BJ (cell line): ENCODE measurements around the gene AK5. TPM values are rescaled to one million over a fixed set of nuclear protein-coding genes. Genes with fewer than 3 reads are reported as not detected.
A peak's percentile ranks its signal among the peaks of the same experiment; 100 is the strongest.

Source experiments
- CTCF ChIA-PET: fragments of 350-600 bp; formaldehyde crosslinking; extraction: SDS; loops from one replicate; lab custom pipeline; 2021; ENCODE audit warnings: antibody characterized with exemption, inconsistent platforms; lab: Yijun Ruan, JAX
- POLR2A ChIA-PET: fragments of 300-600 bp; sonication (Branson Sonifier 250); formaldehyde crosslinking; extraction: SDS; loops from one replicate; lab custom pipeline; 2021; ENCODE audit warnings: antibody characterized with exemption; lab: Charles Lee
- DNase-seq: peaks from one replicate; pipeline ENCODE4 v3.0.0-alpha.2; 2011; ENCODE audit warnings: low read depth
- H3K27me3 ChIP-seq: 2 replicates; pipeline ENCODE4 v1.6.0; 2011; ENCODE audit warnings: low read length; ENCODE audit not compliant: control insufficient read depth, insufficient read depth
- H3K36me3 ChIP-seq: 2 replicates; pipeline ENCODE4 v1.5.1; 2011; ENCODE audit warnings: low read length; ENCODE audit not compliant: control insufficient read depth, insufficient read depth
- H3K4me3 ChIP-seq: 2 replicates; pipeline ENCODE4 v1.5.1; 2011; ENCODE audit warnings: low read depth, mild to moderate bottlenecking, control low read depth, low read length
- polyA plus RNA-seq: library from polyadenylated mRNA; depleted of rRNA; stranded (reverse); fragments of >200 nt; gene quantifications from 2 replicates; pipeline ENCODE4 v1.2.3, GENCODE V29; 2011
- TF ChIP-seq, protein P1 (sequence below): IDR thresholded peaks from 2 replicates; pipeline ENCODE4 v1.5.1; 2011; ENCODE audit warnings: low read depth, mild to moderate bottlenecking, control low read depth, inconsistent platforms, low read length, moderate library complexity; ENCODE audit not compliant: insufficient read depth

Gene AK5
- polyA plus RNA-seq, 1 experiment: 7.8 TPM

DNA sequence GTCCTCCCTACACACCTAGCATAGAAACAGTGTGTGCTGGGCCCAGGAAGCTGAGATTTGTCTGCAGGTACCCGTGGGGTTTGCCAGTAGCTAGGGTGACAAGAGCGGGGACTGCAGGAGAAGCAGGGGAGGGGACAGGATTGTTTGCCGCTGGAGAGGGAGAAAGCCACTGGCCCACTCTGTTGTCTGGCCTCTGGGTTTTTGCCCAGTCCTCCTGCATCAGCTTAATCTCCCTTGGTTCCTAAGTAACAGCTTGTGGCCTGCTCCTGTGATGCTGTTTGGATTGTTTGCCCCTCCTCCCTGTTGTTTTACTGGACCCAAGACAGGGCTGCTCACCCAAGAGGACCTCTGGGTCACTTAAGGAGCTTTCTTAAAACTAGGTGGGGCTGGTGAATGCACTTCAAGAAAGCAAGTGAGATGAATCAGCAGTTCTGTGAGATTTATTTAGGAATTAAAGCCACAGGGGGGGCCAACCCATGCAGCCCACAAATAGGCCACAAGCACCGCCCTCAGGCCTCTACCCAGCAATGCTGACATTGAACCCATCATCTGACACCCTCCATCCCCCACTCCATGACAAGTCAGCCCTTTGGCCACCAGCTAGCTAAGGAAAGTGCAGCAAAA is 257.8 kb downstream of the AK5 start:
- TF ChIP-seq, protein P1, sequence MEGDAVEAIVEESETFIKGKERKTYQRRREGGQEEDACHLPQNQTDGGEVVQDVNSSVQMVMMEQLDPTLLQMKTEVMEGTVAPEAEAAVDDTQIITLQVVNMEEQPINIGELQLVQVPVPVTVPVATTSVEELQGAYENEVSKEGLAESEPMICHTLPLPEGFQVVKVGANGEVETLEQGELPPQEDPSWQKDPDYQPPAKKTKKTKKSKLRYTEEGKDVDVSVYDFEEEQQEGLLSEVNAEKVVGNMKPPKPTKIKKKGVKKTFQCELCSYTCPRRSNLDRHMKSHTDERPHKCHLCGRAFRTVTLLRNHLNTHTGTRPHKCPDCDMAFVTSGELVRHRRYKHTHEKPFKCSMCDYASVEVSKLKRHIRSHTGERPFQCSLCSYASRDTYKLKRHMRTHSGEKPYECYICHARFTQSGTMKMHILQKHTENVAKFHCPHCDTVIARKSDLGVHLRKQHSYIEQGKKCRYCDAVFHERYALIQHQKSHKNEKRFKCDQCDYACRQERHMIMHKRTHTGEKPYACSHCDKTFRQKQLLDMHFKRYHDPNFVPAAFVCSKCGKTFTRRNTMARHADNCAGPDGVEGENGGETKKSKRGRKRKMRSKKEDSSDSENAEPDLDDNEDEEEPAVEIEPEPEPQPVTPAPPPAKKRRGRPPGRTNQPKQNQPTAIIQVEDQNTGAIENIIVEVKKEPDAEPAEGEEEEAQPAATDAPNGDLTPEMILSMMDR: 0 out of 2 replicates have a peak, but pooled peaks have one; percentile 7
- ChIA-PET POLR2A (interaction anchor here (0.7 kb wide), 1 partner anchor 515 kb away, joined by 10 read pairs; no protein-coding TSS in a partner anchor), CTCF (interaction anchor here (1.2 to 2.0 kb wide), 4 partner anchors 25 to 396 kb away, joined by 3 to 7 read pairs (median 4); partner anchors contain the start of gene ZZZ3)
- Histone ChIP-seq H3K4me3 (no peak overlapping the region), H3K36me3 (no peaks in the 10 kb centered on the region), H3K27me3 (no peaks in the 10 kb centered on the region)
- DNase-seq: peak; percentile 83

DNA sequence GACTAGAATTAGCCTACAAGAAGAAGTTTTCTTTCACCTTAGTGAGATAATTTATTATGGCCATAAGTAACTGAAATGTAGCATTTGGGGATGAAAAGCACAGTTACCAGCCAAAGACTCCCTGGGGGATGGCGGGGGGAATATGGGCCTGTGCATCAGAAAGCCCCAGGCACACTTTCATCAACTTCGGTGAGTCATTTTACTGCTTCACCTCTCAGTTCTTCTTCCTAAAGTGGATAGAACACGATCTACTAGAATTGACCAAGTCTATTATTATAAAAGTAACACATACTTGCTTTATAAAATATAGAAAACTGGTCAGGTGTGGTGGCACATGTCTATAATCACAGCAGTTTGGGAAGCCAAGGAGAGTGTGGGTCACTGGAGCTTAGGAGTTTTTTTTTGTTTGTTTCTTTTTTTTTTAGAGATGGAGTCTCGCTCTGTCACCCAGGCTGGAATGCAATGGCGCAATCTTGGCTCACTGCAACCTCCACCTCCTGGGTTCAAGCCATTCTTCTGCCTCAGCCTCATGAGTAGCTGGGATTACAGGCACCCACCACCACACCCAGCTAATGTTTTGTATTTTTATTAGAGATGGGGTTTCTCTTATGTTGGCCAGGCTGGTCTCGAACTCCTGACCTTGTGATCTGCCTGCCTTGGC is 258.8 kb downstream of the AK5 start:
- POLR2A ChIA-PET: interaction anchor here (0.6 kb wide), 1 partner anchor 227 kb away, joined by 4 read pairs; no protein-coding TSS in a partner anchor
- peak; percentile 48 for DNase-seq
- Histone ChIP-seq H3K27me3 (no peaks in the 10 kb centered on the region), H3K4me3 (no peak overlapping the region), H3K36me3 (no peaks in the 10 kb centered on the region)
- TF ChIP-seq, protein P1: no peak
- CTCF ChIA-PET: interaction anchor here (0.7 to 2.0 kb wide), 3 partner anchors 51 to 143 kb away, joined by 3 to 4 read pairs (median 3); partner anchors contain the start of gene ZZZ3

DNA sequence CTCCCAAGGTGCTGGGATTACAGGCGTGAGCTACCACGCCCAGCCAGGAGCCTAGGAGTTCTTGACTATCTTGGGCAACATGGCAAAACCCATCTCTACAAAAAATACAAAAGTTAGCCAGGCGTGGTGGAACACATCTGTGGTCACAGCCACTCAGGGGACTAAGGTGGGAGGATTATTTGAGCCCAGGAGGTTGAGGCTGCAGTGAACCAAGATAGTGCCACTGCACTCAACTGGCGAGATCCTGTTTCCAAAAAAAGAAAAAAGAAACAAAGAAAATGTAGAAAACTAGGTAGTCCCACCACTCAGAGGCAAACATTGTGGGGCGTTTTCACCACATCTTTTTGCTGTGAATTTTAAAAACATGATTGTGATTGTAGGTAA is 259.3 kb downstream of the AK5 start:
- DNase-seq: no peak
- POLR2A ChIA-PET: interaction anchor here (0.6 kb wide), 1 partner anchor 227 kb away, joined by 4 read pairs; no protein-coding TSS in a partner anchor
- Histone ChIP-seq H3K36me3 (no peaks in the 10 kb centered on the region), H3K4me3 (no peak overlapping the region), H3K27me3 (no peaks in the 10 kb centered on the region)
- CTCF ChIA-PET: interaction anchor here (0.7 to 2.0 kb wide), 2 partner anchors 51 to 143 kb away, joined by 3 to 4 read pairs; no protein-coding TSS in a partner anchor
- TF ChIP-seq, protein P1: no peak

DNA sequence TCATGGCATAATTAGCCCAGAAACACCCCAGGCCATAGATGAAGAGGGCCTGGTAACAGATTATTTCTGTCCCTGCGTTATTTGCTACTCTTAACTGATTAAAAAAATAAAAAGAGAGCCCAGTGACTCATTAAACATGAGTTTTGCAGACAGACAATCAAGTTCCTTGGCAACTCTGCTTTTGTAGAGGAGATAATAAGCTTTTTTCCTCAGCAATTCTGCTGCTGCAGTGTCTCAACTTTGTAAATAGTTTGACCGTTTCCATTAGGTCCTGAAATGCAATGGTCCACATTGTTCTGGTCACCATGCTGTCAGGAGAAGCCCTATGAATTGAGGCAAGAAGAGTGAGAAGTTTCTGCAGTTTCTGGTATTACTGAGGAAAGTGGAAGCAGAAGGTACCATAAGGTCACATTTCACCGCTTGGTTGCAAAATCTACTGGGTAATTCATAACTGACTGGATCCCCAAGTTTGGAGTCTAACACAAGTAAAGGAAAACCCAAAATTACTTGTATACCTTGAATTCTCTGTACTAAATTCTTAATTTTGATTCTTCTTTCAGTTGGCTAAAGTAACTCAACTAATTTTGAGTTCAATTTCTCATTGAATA is 261.1 kb downstream of the AK5 start:
- no peak for DNase-seq
- no peaks in the 10 kb centered on the region for H3K36me3 ChIP-seq
- TF ChIP-seq, protein P1: no peak
- no peak overlapping the region for H3K4me3 ChIP-seq
- CTCF ChIA-PET: interaction anchor here (0.5 to 1.0 kb wide), 3 partner anchors 34 to 140 kb away, joined by 3 to 4 read pairs (median 3); no protein-coding TSS in a partner anchor
- POLR2A ChIA-PET: no interaction called here
- no peaks in the 10 kb centered on the region for H3K27me3 ChIP-seq
